Measurements from ENCODE around the gene DNTTIP2. TPM values are rescaled to one million over a fixed set of nuclear protein-coding genes. Genes with fewer than 3 reads are reported as not detected.
"Not testable (repeated sequence)": the region's sequence is repeated elsewhere in the genome, so short reads cannot be mapped to it uniquely, and the experiment has no call there.

Gene DNTTIP2
- total and polyA plus RNA-seq, 2 donors (not counting 1 experiment from before 2014, with no cell fraction given), result 19.2 to 32.8 TPM

GRCh38 chr1:93874025-93874651 is 4.9 kb downstream of the DNTTIP2 start:
- H3K9me3 ChIP-seq (ENCODE audit: control insufficient read depth, insufficient read depth, low read depth, low read length), result no peaks in the 10 kb centered on the region
- no peak overlapping the region for H3K27ac ChIP-seq (ENCODE audit: insufficient read depth, low read length)
- peak; percentile 54 to 61 for TF ChIP-seq CTCF (conservative IDR thresholded peaks at IDR 0.05 in 1 of 2, IDR thresholded peaks at IDR 0.05 in 1 of 2; ENCODE audit: low read depth in 1 of 2, low read length in 2 of 2)
- no peak for TF ChIP-seq EZH2 (IDR thresholded peaks at IDR 0.05; ENCODE audit: low read length, missing control alignments)
- H3K4me3 ChIP-seq (replicated peaks in 1 of 4; ENCODE audit: control extremely low read depth in 1 of 4, insufficient read depth in 1 of 4, low read depth in 3 of 4, low read length in 4 of 4), result no peak overlapping the region
- no peak overlapping the region for H2AFZ ChIP-seq (ENCODE audit: low read length)
- no peak overlapping the region for H3K9ac ChIP-seq (ENCODE audit: insufficient read depth, low read length)
- H3K79me2 ChIP-seq (ENCODE audit: control insufficient read depth, insufficient read depth, low read length), result peaks cover 31% of the 10 kb centered on the region
- H3K4me1 ChIP-seq (ENCODE audit: control insufficient read depth, extremely low read depth, insufficient read depth, low read length), result peaks cover 4% of the 10 kb centered on the region
- no peak overlapping the region for H3K4me2 ChIP-seq (ENCODE audit: extremely low read depth, insufficient read depth, low read length)
- no peaks in the 10 kb centered on the region for H3K27me3 ChIP-seq (ENCODE audit: control insufficient read depth, insufficient read depth, low read length)
- peak; percentile 22 to 55 for DNase-seq (ENCODE audit: low read depth in 2 of 2)
- peaks cover 12% of the 10 kb centered on the region for H3K36me3 ChIP-seq (ENCODE audit: control insufficient read depth, insufficient read depth, low read length)
- peaks cover 3% of the 10 kb centered on the region for H4K20me1 ChIP-seq (ENCODE audit: control insufficient read depth, extremely low read depth, insufficient read depth, low read length)

GRCh38 chr1:93871366-93871765 is 7.6 kb downstream of the DNTTIP2 start:
- Histone ChIP-seq H3K9ac (ENCODE audit: insufficient read depth, low read length) (no peak overlapping the region), H3K27me3 (ENCODE audit: control insufficient read depth, insufficient read depth, low read length) (no peaks in the 10 kb centered on the region), H3K79me2 (ENCODE audit: control insufficient read depth, insufficient read depth, low read length) (peaks cover 5% of the 10 kb centered on the region), H3K4me1 (ENCODE audit: control insufficient read depth, extremely low read depth, insufficient read depth, low read length) (no peaks in the 10 kb centered on the region), H3K36me3 (ENCODE audit: control insufficient read depth, insufficient read depth, low read length) (peaks cover 5% of the 10 kb centered on the region), H3K4me3 (replicated peaks in 1 of 4; ENCODE audit: control extremely low read depth in 1 of 4, insufficient read depth in 1 of 4, low read depth in 3 of 4, low read length in 4 of 4) (no peak overlapping the region), H2AFZ (ENCODE audit: low read length) (no peak overlapping the region), H3K4me2 (ENCODE audit: extremely low read depth, insufficient read depth, low read length) (no peak overlapping the region), H4K20me1 (ENCODE audit: control insufficient read depth, extremely low read depth, insufficient read depth, low read length) (no peaks in the 10 kb centered on the region), H3K9me3 (ENCODE audit: control insufficient read depth, insufficient read depth, low read depth, low read length) (no peaks in the 10 kb centered on the region), H3K27ac (ENCODE audit: insufficient read depth, low read length) (no peak overlapping the region)
- no peak for TF ChIP-seq EZH2 (IDR thresholded peaks at IDR 0.05; ENCODE audit: low read length, missing control alignments)
- no peak for TF ChIP-seq CTCF (conservative IDR thresholded peaks at IDR 0.05 in 1 of 2, IDR thresholded peaks at IDR 0.05 in 1 of 2; ENCODE audit: low read depth in 1 of 2, low read length in 2 of 2)
- no peak for DNase-seq (ENCODE audit: low read depth in 2 of 2)

GRCh38 chr1:93869653-93870052 is 9.4 kb downstream of the DNTTIP2 start:
- TF ChIP-seq EZH2 (IDR thresholded peaks at IDR 0.05; ENCODE audit: low read length, missing control alignments), result no peak
- TF ChIP-seq CTCF (conservative IDR thresholded peaks at IDR 0.05 in 1 of 2, IDR thresholded peaks at IDR 0.05 in 1 of 2; ENCODE audit: low read depth in 1 of 2, low read length in 2 of 2), result no peak
- peaks cover 5% of the 10 kb centered on the region for H3K36me3 ChIP-seq (ENCODE audit: control insufficient read depth, insufficient read depth, low read length)
- no peak overlapping the region for H3K4me2 ChIP-seq (ENCODE audit: extremely low read depth, insufficient read depth, low read length)

GRCh38 chr1:93868492-93868891 is 10.5 kb downstream of the DNTTIP2 start:
- not testable (repeated sequence) for H2AFZ ChIP-seq (ENCODE audit: low read length); H3K9ac ChIP-seq (ENCODE audit: insufficient read depth, low read length); H4K20me1 ChIP-seq (ENCODE audit: control insufficient read depth, extremely low read depth, insufficient read depth, low read length); DNase-seq (ENCODE audit: low read depth in 2 of 2); H3K79me2 ChIP-seq (ENCODE audit: control insufficient read depth, insufficient read depth, low read length); H3K27ac ChIP-seq (ENCODE audit: insufficient read depth, low read length); H3K9me3 ChIP-seq (ENCODE audit: control insufficient read depth, insufficient read depth, low read depth, low read length); H3K4me3 ChIP-seq (replicated peaks in 1 of 4; ENCODE audit: control extremely low read depth in 1 of 4, insufficient read depth in 1 of 4, low read depth in 3 of 4, low read length in 4 of 4); H3K36me3 ChIP-seq (ENCODE audit: control insufficient read depth, insufficient read depth, low read length); H3K27me3 ChIP-seq (ENCODE audit: control insufficient read depth, insufficient read depth, low read length); H3K4me2 ChIP-seq (ENCODE audit: extremely low read depth, insufficient read depth, low read length); H3K4me1 ChIP-seq (ENCODE audit: control insufficient read depth, extremely low read depth, insufficient read depth, low read length)

More at GRCh38 chr1:93869653-93870052, 9.4 kb downstream of the DNTTIP2 start:
- Histone ChIP-seq H3K27ac (ENCODE audit: insufficient read depth, low read length) (no peak overlapping the region), H3K9me3 (ENCODE audit: control insufficient read depth, insufficient read depth, low read depth, low read length) (no peaks in the 10 kb centered on the region), H3K79me2 (ENCODE audit: control insufficient read depth, insufficient read depth, low read length) (no peaks in the 10 kb centered on the region), H2AFZ (ENCODE audit: low read length) (no peak overlapping the region), H3K27me3 (ENCODE audit: control insufficient read depth, insufficient read depth, low read length) (no peaks in the 10 kb centered on the region), H3K4me3 (replicated peaks in 1 of 4; ENCODE audit: control extremely low read depth in 1 of 4, insufficient read depth in 1 of 4, low read depth in 3 of 4, low read length in 4 of 4) (no peak overlapping the region), H3K9ac (ENCODE audit: insufficient read depth, low read length) (no peak overlapping the region), H4K20me1 (ENCODE audit: control insufficient read depth, extremely low read depth, insufficient read depth, low read length) (no peaks in the 10 kb centered on the region), H3K4me1 (ENCODE audit: control insufficient read depth, extremely low read depth, insufficient read depth, low read length) (no peaks in the 10 kb centered on the region)
- no peak for DNase-seq (ENCODE audit: low read depth in 2 of 2)
